ENCODE data around the gene CERCAM.

Gene CERCAM

GRCh38 chr9:128420651-128421481 lies at the start of gene CERCAM:
TSS of gene CERCAM (plus strand) at chr9:128420857. CDS start at chr9:128420878, 21 bp downstream.
- no peak for DNase-seq

GRCh38 chr9:128371630-128372117 lies 49.0 kb upstream of the CERCAM start:
- no peak for DNase-seq

- DNase-seq = no peak
These were observed 48.4 kb upstream of the CERCAM start for GRCh38 chr9:128372188-128372641.

- no peak for DNase-seq
These were observed 47.9 kb upstream of the CERCAM start for GRCh38 chr9:128372784-128373183.

- DNase-seq = no peak
These were observed 46.4 kb upstream of the CERCAM start for GRCh38 chr9:128374221-128374675.

- DNase-seq = no peak
These were observed 44.8 kb upstream of the CERCAM start for GRCh38 chr9:128375865-128376264.

- no peak for DNase-seq
These were observed 38.4 kb upstream of the CERCAM start for GRCh38 chr9:128382261-128382660.

GRCh38 chr9:128383007-128383753 lies 37.5 kb upstream of the CERCAM start:
- DNase-seq = no peak

GRCh38 chr9:128383791-128384190 lies 36.9 kb upstream of the CERCAM start:
- no peak for DNase-seq

GRCh38 chr9:128384801-128385495 lies 35.7 kb upstream of the CERCAM start:
- no peak for DNase-seq

- DNase-seq = no peak
These were observed 34.9 kb upstream of the CERCAM start for GRCh38 chr9:128385496-128386460.

GRCh38 chr9:128388150-128388549 lies 32.5 kb upstream of the CERCAM start:
- DNase-seq = no peak

GRCh38 chr9:128389395-128390149 lies 31.1 kb upstream of the CERCAM start:
- no peak for DNase-seq

GRCh38 chr9:128390150-128390812 lies 30.4 kb upstream of the CERCAM start:
- DNase-seq = no peak

- no peak for DNase-seq
These were observed 29.6 kb upstream of the CERCAM start for GRCh38 chr9:128390813-128391711.

GRCh38 chr9:128391956-128392301 lies 28.7 kb upstream of the CERCAM start:
- DNase-seq = no peak

- DNase-seq = no peak
These were observed 28.1 kb upstream of the CERCAM start for GRCh38 chr9:128392302-128393144.

GRCh38 chr9:128393145-128393775 lies 27.4 kb upstream of the CERCAM start:
- DNase-seq = no peak

All from NCI-H1436 treated with DMSO at 0.1 percent for 48 hours (cell line).